ENCODE results near the gene MARCHF2.

Gene MARCHF2

DNA sequence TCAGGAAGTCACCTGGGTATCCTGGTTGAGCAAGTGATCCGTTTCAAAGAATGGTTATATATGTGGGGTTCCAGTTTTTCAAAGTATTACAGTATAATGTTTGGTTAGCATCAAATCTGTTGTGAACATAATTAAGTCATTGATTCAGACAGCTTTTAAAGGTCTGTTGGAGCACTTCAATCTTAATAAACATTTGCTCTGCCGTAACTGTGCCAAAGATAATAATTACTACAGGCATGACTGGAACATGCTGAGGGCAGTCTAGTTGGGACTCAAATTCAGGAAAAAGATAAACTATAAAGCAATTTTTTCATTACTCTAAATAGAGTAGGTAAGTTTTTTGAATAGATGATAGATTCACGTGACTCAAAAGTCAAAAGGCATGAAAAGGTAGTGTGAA lies 55.0 kb downstream of the MARCHF2 start:
- Histone ChIP-seq H3K27ac (ENCODE audit: low read depth, low read length) (no peak overlapping the region), H3K27me3 (ENCODE audit: control insufficient read depth, insufficient read depth, low read length) (no peaks in the 10 kb centered on the region), H3K9ac (ENCODE audit: low read length) (no peak overlapping the region), H3K36me3 (ENCODE audit: control insufficient read depth, insufficient read depth, low read length) (peaks cover 46% of the 10 kb centered on the region), H3K4me3 (ENCODE audit: low read length) (no peak overlapping the region), H3K4me1 (ENCODE audit: control insufficient read depth, insufficient read depth, low read length) (no peaks in the 10 kb centered on the region)

GRCh38 chr19:8468761-8469373 lies 55.8 kb downstream of the MARCHF2 start:
- peaks cover 46% of the 10 kb centered on the region for H3K36me3 ChIP-seq (ENCODE audit: control insufficient read depth, insufficient read depth, low read length)
- no peaks in the 10 kb centered on the region for H3K4me1 ChIP-seq (ENCODE audit: control insufficient read depth, insufficient read depth, low read length)
- no peak overlapping the region for H3K9ac ChIP-seq (ENCODE audit: low read length)
- H3K27me3 ChIP-seq (ENCODE audit: control insufficient read depth, insufficient read depth, low read length), result no peaks in the 10 kb centered on the region
- H3K4me3 ChIP-seq (ENCODE audit: low read length), result no peak overlapping the region
- no peak overlapping the region for H3K27ac ChIP-seq (ENCODE audit: low read depth, low read length)

DNA sequence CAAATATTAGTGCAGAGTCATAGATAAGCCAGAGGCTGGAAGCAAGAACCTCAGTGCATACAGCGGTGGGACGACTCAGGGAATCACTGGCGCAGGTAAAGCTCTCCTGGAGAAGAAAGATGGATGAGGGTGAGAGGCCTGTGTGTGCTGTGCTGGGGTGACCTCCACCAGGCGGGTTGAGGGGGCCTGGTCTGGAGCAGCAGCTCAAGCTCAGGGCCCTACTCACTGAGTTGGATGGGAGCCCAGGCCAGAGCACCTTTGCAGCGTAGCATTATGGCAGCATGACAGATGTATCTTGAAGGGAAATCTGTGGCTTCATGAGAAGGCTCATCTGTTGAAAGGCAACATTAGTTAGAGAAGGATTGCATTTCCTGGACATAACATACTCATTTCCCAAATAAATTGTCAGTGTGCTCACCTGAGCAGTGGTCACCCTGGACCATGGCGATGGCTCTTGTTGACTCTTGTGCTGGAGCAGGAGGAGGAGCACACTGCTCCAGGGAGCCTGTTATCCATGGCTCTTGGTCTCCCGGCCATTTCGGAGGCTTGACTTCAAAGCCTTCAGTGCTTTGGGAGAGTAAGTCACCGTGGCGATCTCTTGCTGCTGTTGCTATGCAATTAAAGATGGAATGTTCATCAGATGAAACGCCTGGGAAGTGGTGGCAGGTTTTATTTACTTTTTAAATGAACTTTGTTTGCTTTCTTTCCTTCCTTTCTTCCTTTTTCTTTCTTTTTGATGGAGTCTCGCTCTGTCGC lies 56.7 kb downstream of the MARCHF2 start:
- H3K36me3 ChIP-seq (ENCODE audit: control insufficient read depth, insufficient read depth, low read length), result peaks cover 43% of the 10 kb centered on the region
- H3K4me3 ChIP-seq (ENCODE audit: low read length), result no peak overlapping the region
- H3K4me1 ChIP-seq (ENCODE audit: control insufficient read depth, insufficient read depth, low read length), result no peaks in the 10 kb centered on the region
- no peak overlapping the region for H3K9ac ChIP-seq (ENCODE audit: low read length)
- H3K27ac ChIP-seq (ENCODE audit: low read depth, low read length), result no peak overlapping the region
- H3K27me3 ChIP-seq (ENCODE audit: control insufficient read depth, insufficient read depth, low read length), result no peaks in the 10 kb centered on the region

- Histone ChIP-seq H3K27me3 (ENCODE audit: control insufficient read depth, insufficient read depth, low read length) (no peaks in the 10 kb centered on the region), H3K4me3 (ENCODE audit: low read length) (no peak overlapping the region), H3K9ac (ENCODE audit: low read length) (no peak overlapping the region), H3K36me3 (ENCODE audit: control insufficient read depth, insufficient read depth, low read length) (peaks cover 44% of the 10 kb centered on the region), H3K4me1 (ENCODE audit: control insufficient read depth, insufficient read depth, low read length) (no peaks in the 10 kb centered on the region), H3K27ac (ENCODE audit: low read depth, low read length) (no peak overlapping the region)
These were observed 60.8 kb downstream of the MARCHF2 start for GRCh38 chr19:8473648-8474476.

DNA sequence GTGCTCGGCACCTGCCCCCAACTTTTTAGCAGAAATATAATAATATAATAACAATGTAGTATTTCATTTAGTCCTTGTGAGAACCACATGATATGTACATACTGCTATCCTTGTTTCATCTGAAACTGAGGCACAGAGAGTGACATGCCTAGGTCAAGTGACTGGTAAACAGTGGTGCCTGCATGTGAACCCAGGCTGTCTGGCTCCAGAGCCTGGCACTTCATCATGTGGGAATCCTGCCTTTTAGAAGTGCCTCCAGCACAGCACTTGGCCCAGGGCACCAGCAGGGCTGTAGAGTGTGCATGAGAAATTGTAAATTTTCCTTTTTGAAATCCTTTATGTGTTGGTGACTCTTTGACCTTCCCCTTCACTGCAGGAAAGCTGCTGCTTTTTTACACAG lies 61.9 kb downstream of the MARCHF2 start:
- H3K27ac ChIP-seq (ENCODE audit: low read depth, low read length), result no peak overlapping the region
- no peaks in the 10 kb centered on the region for H3K4me1 ChIP-seq (ENCODE audit: control insufficient read depth, insufficient read depth, low read length)

GRCh38 chr19:8476524-8476923 lies 63.4 kb downstream of the MARCHF2 start:
- no peak overlapping the region for H3K4me3 ChIP-seq (ENCODE audit: low read length)
- no peak overlapping the region for H3K27ac ChIP-seq (ENCODE audit: low read depth, low read length)
- H3K4me1 ChIP-seq (ENCODE audit: control insufficient read depth, insufficient read depth, low read length), result no peaks in the 10 kb centered on the region
- peaks cover 30% of the 10 kb centered on the region for H3K36me3 ChIP-seq (ENCODE audit: control insufficient read depth, insufficient read depth, low read length)
- H3K9ac ChIP-seq (ENCODE audit: low read length), result no peak overlapping the region
- no peaks in the 10 kb centered on the region for H3K27me3 ChIP-seq (ENCODE audit: control insufficient read depth, insufficient read depth, low read length)

More for the DNA sequence above, 61.9 kb downstream of the MARCHF2 start:
- Histone ChIP-seq H3K36me3 (ENCODE audit: control insufficient read depth, insufficient read depth, low read length) (peaks cover 34% of the 10 kb centered on the region), H3K27me3 (ENCODE audit: control insufficient read depth, insufficient read depth, low read length) (no peaks in the 10 kb centered on the region), H3K9ac (ENCODE audit: low read length) (no peak overlapping the region), H3K4me3 (ENCODE audit: low read length) (no peak overlapping the region)

- Histone ChIP-seq H3K4me3 (ENCODE audit: low read length) (no peak overlapping the region), H3K4me1 (ENCODE audit: control insufficient read depth, insufficient read depth, low read length) (no peaks in the 10 kb centered on the region), H3K9ac (ENCODE audit: low read length) (no peak overlapping the region), H3K27me3 (ENCODE audit: control insufficient read depth, insufficient read depth, low read length) (no peaks in the 10 kb centered on the region), H3K27ac (ENCODE audit: low read depth, low read length) (no peak overlapping the region), H3K36me3 (ENCODE audit: control insufficient read depth, insufficient read depth, low read length) (peaks cover 30% of the 10 kb centered on the region)
These were observed 64.8 kb downstream of the MARCHF2 start for GRCh38 chr19:8477889-8478288.

GRCh38 chr19:8478598-8478997 lies 65.5 kb downstream of the MARCHF2 start:
- H3K4me3 ChIP-seq (ENCODE audit: low read length), result no peak overlapping the region
- no peaks in the 10 kb centered on the region for H3K4me1 ChIP-seq (ENCODE audit: control insufficient read depth, insufficient read depth, low read length)
- H3K9ac ChIP-seq (ENCODE audit: low read length), result no peak overlapping the region
- peaks cover 28% of the 10 kb centered on the region for H3K36me3 ChIP-seq (ENCODE audit: control insufficient read depth, insufficient read depth, low read length)
- no peak overlapping the region for H3K27ac ChIP-seq (ENCODE audit: low read depth, low read length)
- no peaks in the 10 kb centered on the region for H3K27me3 ChIP-seq (ENCODE audit: control insufficient read depth, insufficient read depth, low read length)

GRCh38 chr19:8481201-8481600 lies 68.1 kb downstream of the MARCHF2 start:
- Histone ChIP-seq H3K27ac (ENCODE audit: low read depth, low read length) (no peak overlapping the region), H3K4me1 (ENCODE audit: control insufficient read depth, insufficient read depth, low read length) (no peaks in the 10 kb centered on the region), H3K36me3 (ENCODE audit: control insufficient read depth, insufficient read depth, low read length) (peaks cover 31% of the 10 kb centered on the region), H3K27me3 (ENCODE audit: control insufficient read depth, insufficient read depth, low read length) (no peaks in the 10 kb centered on the region), H3K4me3 (ENCODE audit: low read length) (no peak overlapping the region), H3K9ac (ENCODE audit: low read length) (no peak overlapping the region)

DNA sequence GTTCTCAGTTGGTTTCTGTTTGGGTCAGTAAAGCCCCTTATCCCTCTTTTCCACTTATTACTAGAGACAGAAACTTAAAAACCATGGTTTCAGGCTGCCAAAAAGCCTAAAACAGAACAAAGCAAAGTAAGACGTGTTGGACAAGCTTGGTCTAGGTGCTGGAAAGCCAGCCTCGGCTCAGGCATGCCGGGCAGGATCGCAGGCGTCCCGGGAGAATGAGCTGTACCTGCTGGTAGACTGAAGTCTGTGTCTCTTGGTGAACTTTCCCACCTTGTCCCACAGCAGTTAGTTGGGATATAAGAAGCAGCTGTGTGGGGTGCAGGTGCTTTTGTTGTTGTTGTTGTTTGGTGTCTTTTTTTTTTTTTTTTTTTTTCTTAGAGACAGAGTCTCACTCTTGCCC lies 68.5 kb downstream of the MARCHF2 start:
- no peak overlapping the region for H3K4me3 ChIP-seq (ENCODE audit: low read length)
- H3K27ac ChIP-seq (ENCODE audit: low read depth, low read length), result no peak overlapping the region
- no peaks in the 10 kb centered on the region for H3K27me3 ChIP-seq (ENCODE audit: control insufficient read depth, insufficient read depth, low read length)
- peaks cover 31% of the 10 kb centered on the region for H3K36me3 ChIP-seq (ENCODE audit: control insufficient read depth, insufficient read depth, low read length)
- no peak overlapping the region for H3K9ac ChIP-seq (ENCODE audit: low read length)
- no peaks in the 10 kb centered on the region for H3K4me1 ChIP-seq (ENCODE audit: control insufficient read depth, insufficient read depth, low read length)

DNA sequence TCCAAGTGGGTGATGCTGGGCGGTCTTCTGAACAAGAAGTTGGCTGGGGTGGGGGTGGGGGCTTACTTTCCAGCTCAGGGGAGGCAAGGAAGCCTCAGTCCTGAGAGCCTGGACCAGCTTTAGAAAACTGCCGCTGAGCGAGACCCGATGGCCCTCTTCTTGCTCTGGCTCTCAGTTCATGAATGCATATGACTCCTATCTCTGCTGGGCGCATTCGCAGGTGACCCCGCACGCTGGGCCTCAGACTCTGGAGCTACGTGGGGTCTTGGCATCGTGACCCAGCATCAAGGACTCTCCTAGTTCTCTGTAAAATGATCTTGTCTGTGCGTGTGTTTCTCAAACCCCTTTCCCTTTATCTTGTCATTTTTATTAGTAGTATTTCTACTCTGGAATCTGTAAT lies 69.6 kb downstream of the MARCHF2 start:
- no peaks in the 10 kb centered on the region for H3K4me1 ChIP-seq (ENCODE audit: control insufficient read depth, insufficient read depth, low read length)
- no peaks in the 10 kb centered on the region for H3K27me3 ChIP-seq (ENCODE audit: control insufficient read depth, insufficient read depth, low read length)
- H3K9ac ChIP-seq (ENCODE audit: low read length), result no peak overlapping the region
- no peak overlapping the region for H3K4me3 ChIP-seq (ENCODE audit: low read length)
- peaks cover 35% of the 10 kb centered on the region for H3K36me3 ChIP-seq (ENCODE audit: control insufficient read depth, insufficient read depth, low read length)
- H3K27ac ChIP-seq (ENCODE audit: low read depth, low read length), result no peak overlapping the region

DNA sequence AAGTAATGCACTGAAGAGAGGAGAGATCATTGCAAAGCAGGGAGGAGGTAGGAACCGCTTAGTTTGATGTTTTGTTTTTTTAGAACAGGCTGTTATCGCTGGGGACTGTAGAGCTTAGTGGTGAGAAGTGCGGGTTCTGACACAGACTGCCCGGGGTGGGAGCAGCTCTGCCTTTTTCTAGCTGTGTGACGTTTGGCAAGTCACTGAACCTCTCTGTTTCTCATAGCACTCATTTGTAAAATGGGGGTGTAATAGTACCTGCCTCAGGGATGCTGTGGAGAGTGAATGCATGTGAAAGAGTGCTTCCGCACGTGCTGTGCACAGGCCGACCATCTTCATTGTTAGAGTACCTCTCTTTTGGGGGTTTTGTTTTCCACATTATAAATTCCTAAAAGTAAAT lies 70.1 kb downstream of the MARCHF2 start:
- Histone ChIP-seq H3K4me3 (ENCODE audit: low read length) (no peak overlapping the region), H3K4me1 (ENCODE audit: control insufficient read depth, insufficient read depth, low read length) (no peaks in the 10 kb centered on the region), H3K36me3 (ENCODE audit: control insufficient read depth, insufficient read depth, low read length) (peaks cover 36% of the 10 kb centered on the region), H3K27me3 (ENCODE audit: control insufficient read depth, insufficient read depth, low read length) (no peaks in the 10 kb centered on the region), H3K27ac (ENCODE audit: low read depth, low read length) (no peak overlapping the region), H3K9ac (ENCODE audit: low read length) (no peak overlapping the region)
